K562 (cell line): ENCODE measurements around the gene TMEM179. TPM values are rescaled to one million over a fixed set of nuclear protein-coding genes. Genes with fewer than 3 reads are reported as not detected.

Experiments
- ATAC-seq: fragments of 200-7000 bp; cut with Tn5 transposase; 3 replicates; pipeline ENCODE4 v1.9.1; 2020; ENCODE audit warnings: moderate library complexity
- BruUV-seq: library from RNA; stranded (reverse); fragments of 400-500 nt; replicated peaks from 2 replicates; lab custom pipeline; 2021; lab: Mats Ljungman, UMichigan
- CTCF ChIA-PET: fragments of 300-600 bp; formaldehyde crosslinking; extraction: SDS; loops from one replicate; lab custom pipeline; 2021; ENCODE audit warnings: low intra/inter-chr PET ratio; lab: Yijun Ruan, JAX
- POLR2A ChIA-PET: fragments of 300-600, 350-650 bp; sonication (Branson Sonifier 250); formaldehyde crosslinking; extraction: SDS; loops from one replicate; lab custom pipeline; 2021; ENCODE audit warnings: antibody characterized with exemption, inconsistent platforms; lab: Yijun Ruan, JAX
- DNase-seq, 4 experiments: peaks; one replicate each; pipeline versions ENCODE4 v3.0.0 to v3.0.0-alpha.2; 2011 to 2018; ENCODE audit warnings: low spot score in 3 of 4, mixed read lengths in 3 of 4; ENCODE audit errors: extremely low read depth in 1 of 4
- FAIRE-seq: peaks from 2 replicates; lab custom pipeline; 2011; peaks lifted over from hg19 to GRCh38; lab: Jason Lieb, UNC
- H2AFZ ChIP-seq: 2 replicates; pipeline ENCODE4 v1.6.0; 2011; ENCODE audit warnings: low read depth, low read length, control low read depth, inconsistent platforms
- H3K27ac ChIP-seq: fragments of 200-600 bp; 3 replicates; pipeline ENCODE4 v1.8.0; 2011; ENCODE audit warnings: low read depth, mild to moderate bottlenecking, control low read depth, inconsistent platforms, low read length, moderate library complexity, mixed read lengths; ENCODE audit errors: extremely low read depth
- H3K27me3 ChIP-seq, 2 experiments: fragments of 300-600 bp in 1 of 2; 2 replicates in 1 of 2; 3 replicates in 1 of 2; pipeline versions ENCODE4 v1.6.0 to v1.8.0; 2011; ENCODE audit warnings: inconsistent platforms in 2 of 2, low read length in 2 of 2, mild to moderate bottlenecking in 1 of 2, mixed read lengths in 1 of 2, moderate library complexity in 1 of 2; ENCODE audit not compliant: control insufficient read depth in 2 of 2, insufficient read depth in 2 of 2
- H3K36me3 ChIP-seq: fragments of 300-600 bp; 3 replicates; pipeline ENCODE4 v1.8.0; 2011; ENCODE audit warnings: mild to moderate bottlenecking, low read length, inconsistent platforms; ENCODE audit not compliant: control insufficient read depth, insufficient read depth
- H3K4me1 ChIP-seq, 2 experiments: fragments of 200-600 bp in 1 of 2; replicated peaks in 1 of 2; 2 replicates in 1 of 2; 3 replicates in 1 of 2; pipeline versions ENCODE4 v1.5.1 to v1.8.0; 2011; ENCODE audit warnings: inconsistent platforms in 2 of 2, low read length in 2 of 2, mild to moderate bottlenecking in 1 of 2, mixed read lengths in 1 of 2, moderate library complexity in 1 of 2; ENCODE audit not compliant: control insufficient read depth in 2 of 2, insufficient read depth in 2 of 2
- H3K4me2 ChIP-seq: 2 replicates; pipeline ENCODE4 v1.6.1; 2011; ENCODE audit warnings: low read length, control low read depth, inconsistent platforms, mixed read lengths; ENCODE audit not compliant: insufficient read depth
- H3K4me3 ChIP-seq: fragments of 200-600 bp; sonication (generic), shearing (Covaris generic); 2 replicates; pipeline ENCODE4 v1.5.1; 2016; ENCODE audit warnings: control low read depth, inconsistent platforms
- H3K79me2 ChIP-seq: fragments of 200-600 bp; 3 replicates; pipeline ENCODE4 v1.8.0; 2011; ENCODE audit warnings: low read length, inconsistent platforms; ENCODE audit not compliant: control insufficient read depth, insufficient read depth
- H3K9ac ChIP-seq, 2 experiments: 2 replicates each; pipeline versions ENCODE4 v1.6.0 to v1.6.1; 2011; ENCODE audit warnings: low read depth in 2 of 2, low read length in 2 of 2, control low read depth in 1 of 2, inconsistent platforms in 1 of 2, mild to moderate bottlenecking in 1 of 2, mixed read lengths in 1 of 2; ENCODE audit not compliant: insufficient read depth in 1 of 2
- H3K9me1 ChIP-seq: one replicate; pipeline ENCODE4 v1.6.0; 2011; ENCODE audit warnings: inconsistent platforms, mild to moderate bottlenecking, low read length, moderate library complexity; ENCODE audit not compliant: control insufficient read depth, insufficient read depth
- H3K9me3 ChIP-seq: replicated peaks from 2 replicates; pipeline ENCODE4 v1.5.1; 2011; ENCODE audit warnings: low read depth, low read length, inconsistent platforms; ENCODE audit not compliant: control insufficient read depth, insufficient read depth
- H4K20me1 ChIP-seq: replicated peaks from 2 replicates; pipeline ENCODE4 v1.6.1; 2011; ENCODE audit warnings: low read length, inconsistent platforms, mixed read lengths; ENCODE audit not compliant: control insufficient read depth, insufficient read depth
- KDM1A ChIP-seq, 2 experiments: fragments of 450-650 bp; IDR thresholded peaks; 2 replicates each; pipeline ENCODE4 v1.6.1; 2016; ENCODE audit warnings: mild to moderate bottlenecking in 2 of 2
- MLLT1 ChIP-seq, 2 experiments: fragments of 450-650 bp; IDR thresholded peaks; 2 replicates each; pipeline ENCODE4 v1.6.1; 2016
- SMARCA4 ChIP-seq: fragments of 450-650 bp; IDR thresholded peaks from 2 replicates; pipeline ENCODE4 v1.6.1; 2016
- TAL1 ChIP-seq: fragments of 450-650 bp; IDR thresholded peaks from 2 replicates; pipeline ENCODE4 v1.6.1; 2016; ENCODE audit warnings: mild to moderate bottlenecking
- ZNF507 ChIP-seq: conservative IDR thresholded peaks from 2 replicates; pipeline ENCODE4 v1.6.1; 2017; ENCODE audit warnings: missing genetic modification characterization, missing compliant biosample characterization
- ZNF518B ChIP-seq: fragments of 250-450 bp; sonication (Bioruptor Pico); IDR thresholded peaks from 2 replicates; pipeline ENCODE4 v1.5.0; 2021; ENCODE audit warnings: mild to moderate bottlenecking, moderate library complexity
- ZNF717 ChIP-seq: fragments of 250-450 bp; sonication (Bioruptor Pico); IDR thresholded peaks from 2 replicates; pipeline ENCODE4 v1.5.0; 2021
- WGBS: fragments of 100-300 bp; shearing (Covaris generic); methylation state at CpG from one replicate; pipeline ENCODE4 v1.1.6; 2016; ENCODE audit warnings: low coverage, mixed read lengths; ENCODE audit not compliant: insufficient coverage; ENCODE audit errors: missing lambda C conversion rate; 5-methylcytosine and 5-hydroxymethylcytosine counted together
- in situ Hi-C: fragments of 300-500 bp; cut with MboI; formaldehyde crosslinking; loops from 4 replicates; pipeline ENCODE4 v1.15.0; 2018; ENCODE audit warnings: inconsistent platforms, mixed read lengths
- intact Hi-C: fragments of 100-400 bp; cut with micrococcal nuclease; formaldehyde crosslinking; loops from 2 replicates; pipeline ENCODE4 v1.14.2; 2022
- polyA plus RNA-seq, 8 experiments: library from polyadenylated mRNA; depleted of rRNA in 4 of 8; stranded (reverse) in 5 of 8; unstranded in 3 of 8; fragments of >200 nt; fragmentation: Nextera tagmentation in 2 of 8; fragmentation: Illumina TruSeq in 1 of 8; extraction: Ambion mirVana in 2 of 8; extraction: Trizol in 1 of 8; gene quantifications; 2 replicates each; pipeline versions ENCODE4 v1.2.1 to v1.2.3, GENCODE V29; 2011 to 2014; ENCODE audit warnings: inconsistent platforms in 1 of 8, missing spikeins in 1 of 8
- total RNA-seq, 7 experiments: library from RNA; depleted of rRNA in 6 of 7; stranded (reverse); fragments of >200 nt in 6 of 7; fragmentation: Illumina TruSeq in 2 of 7; extraction: Trizol in 2 of 7; gene quantifications; 2 replicates each; pipeline versions ENCODE4 v1.2.1 to v1.2.3, GENCODE V29; 2011 to 2021; ENCODE audit warnings: low replicate concordance in 1 of 7

TMEM179 gene
- total and polyA plus RNA-seq, 9 of the 15 experiments (the other 6 are each of a cell fraction or from before 2014, with no cell fraction given): not detected

DNA sequence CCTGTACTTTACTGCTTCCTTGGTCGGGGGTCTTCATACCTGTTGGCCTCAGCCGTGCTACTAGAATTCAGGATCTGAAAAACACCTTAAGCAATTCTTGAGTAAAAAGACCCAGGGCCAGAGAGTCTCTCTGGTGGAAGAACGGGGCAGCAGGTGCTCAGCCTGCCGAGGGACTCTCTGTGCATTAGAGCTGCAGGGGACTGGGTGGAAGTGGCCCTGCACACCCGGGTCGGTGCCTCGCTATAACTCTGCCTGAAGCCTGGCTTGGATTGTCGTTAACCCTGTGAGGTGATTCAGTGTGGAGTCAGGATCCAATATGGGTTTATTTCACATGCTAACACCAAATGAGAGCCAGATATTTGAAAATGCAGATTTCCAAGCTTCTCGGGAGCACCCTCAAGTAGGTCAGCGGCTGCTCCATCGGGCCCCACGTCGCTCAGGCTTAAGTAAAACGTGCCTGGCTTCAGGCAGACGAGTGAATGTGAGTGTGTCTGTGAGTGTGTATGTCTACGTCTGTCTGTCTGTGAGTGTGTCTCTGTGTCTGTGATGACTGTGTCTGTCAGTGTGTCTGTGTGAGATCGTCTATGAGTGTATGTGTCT is 60.1 kb downstream of the TMEM179 start (continued):
- TF ChIP-seq ZNF518B (no peak), KDM1A (IDR thresholded peaks at IDR 0.05) (no peak), TAL1 (no peak), SMARCA4 (no peak)

- no TSS peak for BruUV-seq
- TF ChIP-seq ZNF717: no peak
- no peak for TF ChIP-seq MLLT1 (IDR thresholded peaks at IDR 0.05)
- TF ChIP-seq ZNF507 (tag): no peak
- CTCF ChIA-PET: no interaction called here
- Histone ChIP-seq H3K27ac (no peak overlapping the region), H4K20me1 (no peaks in the 10 kb centered on the region; the same call in 1 of the 2 replicates), H3K4me2 (no peak overlapping the region), H3K4me1 (no peaks in the 10 kb centered on the region), H3K4me3 (no peak overlapping the region), H3K79me2 (no peaks in the 10 kb centered on the region), H3K9me1 (no peaks in the 10 kb centered on the region), H2AFZ (no peak overlapping the region), H3K9ac (no peak overlapping the region), H3K27me3 (peaks cover 0 to 18% of the 10 kb centered on the region in 2 experiments; a peak in 4 of 5 replicates), H3K36me3 (no peaks in the 10 kb centered on the region), H3K9me3 (no peaks in the 10 kb centered on the region)
- FAIRE-seq (no peak), DNase-seq (no peak), ATAC-seq (no peak)
- 2% methylated on average over 11 of the region's 16 CpGs for WGBS
- intact Hi-C loops: no loop called here
- POLR2A ChIA-PET: interaction anchor here (0.6 kb wide), 1 partner anchor 186 kb away, joined by 3 read pairs; no protein-coding TSS in a partner anchor
- in situ Hi-C loops: no loop called here
Observed at GRCh38 chr14:104542871-104543830, 61.4 kb downstream of the TMEM179 start.
